ENCODE measurements around the gene UPK3A.

- TF ChIP-seq, protein P1, sequence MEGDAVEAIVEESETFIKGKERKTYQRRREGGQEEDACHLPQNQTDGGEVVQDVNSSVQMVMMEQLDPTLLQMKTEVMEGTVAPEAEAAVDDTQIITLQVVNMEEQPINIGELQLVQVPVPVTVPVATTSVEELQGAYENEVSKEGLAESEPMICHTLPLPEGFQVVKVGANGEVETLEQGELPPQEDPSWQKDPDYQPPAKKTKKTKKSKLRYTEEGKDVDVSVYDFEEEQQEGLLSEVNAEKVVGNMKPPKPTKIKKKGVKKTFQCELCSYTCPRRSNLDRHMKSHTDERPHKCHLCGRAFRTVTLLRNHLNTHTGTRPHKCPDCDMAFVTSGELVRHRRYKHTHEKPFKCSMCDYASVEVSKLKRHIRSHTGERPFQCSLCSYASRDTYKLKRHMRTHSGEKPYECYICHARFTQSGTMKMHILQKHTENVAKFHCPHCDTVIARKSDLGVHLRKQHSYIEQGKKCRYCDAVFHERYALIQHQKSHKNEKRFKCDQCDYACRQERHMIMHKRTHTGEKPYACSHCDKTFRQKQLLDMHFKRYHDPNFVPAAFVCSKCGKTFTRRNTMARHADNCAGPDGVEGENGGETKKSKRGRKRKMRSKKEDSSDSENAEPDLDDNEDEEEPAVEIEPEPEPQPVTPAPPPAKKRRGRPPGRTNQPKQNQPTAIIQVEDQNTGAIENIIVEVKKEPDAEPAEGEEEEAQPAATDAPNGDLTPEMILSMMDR (IDR thresholded peaks at IDR 0.05) = no peak
- no peak for TF ChIP-seq POLR2A (IDR thresholded peaks at IDR 0.05; ENCODE audit: low read depth)
- no peak for TF ChIP-seq POLR2AphosphoS5 (IDR thresholded peaks at IDR 0.05)
Measured at GRCh38 chr22:45291061-45291930, 6.5 kb downstream of the UPK3A start.
